Measurements from ENCODE around the gene ZNF573. TPM values are rescaled to one million over a fixed set of nuclear protein-coding genes. Genes with fewer than 3 reads are reported as not detected.

Gene ZNF573
- total and polyA plus RNA-seq, 2 experiments from 2014 or later: 4.4 to 8.1 TPM

DNA sequence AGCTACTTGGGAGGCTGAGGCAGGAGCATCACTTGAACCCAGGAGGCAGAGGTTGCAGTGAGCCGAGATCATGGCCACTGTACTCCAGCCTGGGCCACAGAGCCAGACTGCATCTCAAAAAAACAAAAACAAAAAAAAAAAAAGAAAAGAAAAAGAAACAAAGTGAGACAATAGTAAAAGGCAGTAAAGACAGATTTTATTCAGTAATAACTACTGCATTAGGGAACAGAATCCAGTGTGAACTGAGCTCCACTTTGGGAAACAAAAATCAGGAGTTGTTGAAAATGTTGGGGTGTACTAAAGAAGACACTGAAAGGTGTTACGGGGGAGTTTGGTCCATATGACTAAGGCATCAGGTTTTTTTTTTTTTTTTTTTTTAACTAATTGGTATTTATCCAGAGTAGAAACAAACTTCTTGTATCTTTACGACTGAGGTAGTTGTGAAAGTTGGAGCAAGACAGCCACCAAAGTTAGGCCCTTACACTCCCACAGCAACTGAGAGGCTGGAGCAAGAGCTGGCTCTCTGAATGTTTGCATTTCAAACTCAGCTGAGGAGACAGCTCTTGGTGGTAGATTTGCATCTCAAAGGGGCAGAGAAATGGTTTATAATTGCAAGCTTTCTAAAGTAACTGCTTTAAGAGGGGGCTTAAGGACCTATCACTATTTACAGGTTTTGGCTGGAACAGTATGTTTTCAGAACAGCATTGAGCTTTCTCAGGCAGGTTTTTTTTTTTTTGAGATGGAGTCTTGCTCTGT, 84.1 kb downstream of the ZNF573 start:
- no peak for TF ChIP-seq EZH2phosphoT487 (IDR thresholded peaks at IDR 0.05; ENCODE audit: low read depth, severe bottlenecking, unreplicated experiment)
- H3K36me3 ChIP-seq (replicated peaks; ENCODE audit: insufficient read depth, low read depth): peaks cover 13% of the 10 kb centered on the region
- H2AFZ ChIP-seq: no peak overlapping the region
- no peak overlapping the region for H3K4me3 ChIP-seq
- H3K4me2 ChIP-seq: no peak overlapping the region
- no peak overlapping the region for H3K27ac ChIP-seq
- H3K9me3 ChIP-seq (ENCODE audit: low read depth): peaks cover 6% of the 10 kb centered on the region
- DNase-seq (ENCODE audit: low spot score): no peak
- no peaks in the 10 kb centered on the region for H3K27me3 ChIP-seq
- 88% methylated on average over 3 of the region's 3 CpGs for WGBS (ENCODE audit: low lambda C conversion rate, missing lambda C conversion rate)
- no peaks in the 10 kb centered on the region for H3K4me1 ChIP-seq (ENCODE audit: insufficient read depth)
- H3K9me2 ChIP-seq (replicated peaks; ENCODE audit: insufficient read depth): no peaks in the 10 kb centered on the region
- H4K20me1 ChIP-seq (ENCODE audit: insufficient read depth, poor library complexity, severe bottlenecking): no peaks in the 10 kb centered on the region
- H3K79me2 ChIP-seq: peaks cover 5% of the 10 kb centered on the region

DNA sequence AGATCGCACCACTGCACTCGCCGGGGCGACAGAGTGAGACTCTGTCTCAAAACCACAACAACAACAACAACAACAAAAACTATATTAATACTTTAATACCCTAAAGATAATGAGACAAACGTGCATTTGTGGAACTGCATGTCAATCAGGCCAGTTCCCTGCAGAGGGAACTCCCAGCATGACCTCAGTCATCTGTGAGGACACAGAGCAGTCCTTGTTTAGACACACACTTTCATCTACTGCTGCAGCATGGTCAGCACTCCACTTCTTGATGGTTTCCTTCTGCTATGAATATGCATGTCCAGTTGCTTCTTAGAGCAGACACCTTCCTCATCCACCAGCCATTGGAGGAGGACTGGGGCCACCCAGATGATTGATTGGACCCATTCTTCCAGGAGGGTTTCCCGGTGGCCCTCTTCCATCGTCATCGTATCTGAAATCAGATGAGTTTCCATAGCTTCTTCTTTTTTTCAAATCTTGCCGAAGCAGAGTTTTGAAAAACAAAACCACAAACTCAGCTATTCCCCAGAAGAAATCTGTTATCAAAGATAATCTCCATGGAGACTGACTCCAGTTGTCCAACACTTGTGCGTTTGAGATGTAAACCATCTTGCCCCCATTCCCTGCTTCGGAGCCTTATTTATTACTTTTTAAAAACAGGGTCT, 86.3 kb downstream of the ZNF573 start:
- H4K20me1 ChIP-seq (ENCODE audit: insufficient read depth, poor library complexity, severe bottlenecking): no peaks in the 10 kb centered on the region
- H3K36me3 ChIP-seq (replicated peaks; ENCODE audit: insufficient read depth, low read depth): no peaks in the 10 kb centered on the region
- H2AFZ ChIP-seq: no peak overlapping the region
- 79% methylated on average over 11 of the region's 11 CpGs for WGBS (ENCODE audit: low lambda C conversion rate, missing lambda C conversion rate)
- no peaks in the 10 kb centered on the region for H3K9me3 ChIP-seq (ENCODE audit: low read depth)
- no peaks in the 10 kb centered on the region for H3K27me3 ChIP-seq
- H3K4me1 ChIP-seq (ENCODE audit: insufficient read depth): no peaks in the 10 kb centered on the region
- no peak for DNase-seq (ENCODE audit: low spot score)
- peak overlapping the region; percentile 82 for H3K4me2 ChIP-seq
- TF ChIP-seq, protein P1, sequence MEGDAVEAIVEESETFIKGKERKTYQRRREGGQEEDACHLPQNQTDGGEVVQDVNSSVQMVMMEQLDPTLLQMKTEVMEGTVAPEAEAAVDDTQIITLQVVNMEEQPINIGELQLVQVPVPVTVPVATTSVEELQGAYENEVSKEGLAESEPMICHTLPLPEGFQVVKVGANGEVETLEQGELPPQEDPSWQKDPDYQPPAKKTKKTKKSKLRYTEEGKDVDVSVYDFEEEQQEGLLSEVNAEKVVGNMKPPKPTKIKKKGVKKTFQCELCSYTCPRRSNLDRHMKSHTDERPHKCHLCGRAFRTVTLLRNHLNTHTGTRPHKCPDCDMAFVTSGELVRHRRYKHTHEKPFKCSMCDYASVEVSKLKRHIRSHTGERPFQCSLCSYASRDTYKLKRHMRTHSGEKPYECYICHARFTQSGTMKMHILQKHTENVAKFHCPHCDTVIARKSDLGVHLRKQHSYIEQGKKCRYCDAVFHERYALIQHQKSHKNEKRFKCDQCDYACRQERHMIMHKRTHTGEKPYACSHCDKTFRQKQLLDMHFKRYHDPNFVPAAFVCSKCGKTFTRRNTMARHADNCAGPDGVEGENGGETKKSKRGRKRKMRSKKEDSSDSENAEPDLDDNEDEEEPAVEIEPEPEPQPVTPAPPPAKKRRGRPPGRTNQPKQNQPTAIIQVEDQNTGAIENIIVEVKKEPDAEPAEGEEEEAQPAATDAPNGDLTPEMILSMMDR (IDR thresholded peaks at IDR 0.05; ENCODE audit: poor library complexity): no peak
- TF ChIP-seq EZH2phosphoT487 (IDR thresholded peaks at IDR 0.05; ENCODE audit: low read depth, severe bottlenecking, unreplicated experiment) (no peak), EZH2 (IDR thresholded peaks at IDR 0.05; ENCODE audit: borderline replicate concordance) (no peak)
- H3K27ac ChIP-seq: no peak overlapping the region
- peaks cover 5% of the 10 kb centered on the region for H3K79me2 ChIP-seq
- no peak overlapping the region for H3K4me3 ChIP-seq
- H3K9me2 ChIP-seq (replicated peaks; ENCODE audit: insufficient read depth): no peaks in the 10 kb centered on the region

DNA sequence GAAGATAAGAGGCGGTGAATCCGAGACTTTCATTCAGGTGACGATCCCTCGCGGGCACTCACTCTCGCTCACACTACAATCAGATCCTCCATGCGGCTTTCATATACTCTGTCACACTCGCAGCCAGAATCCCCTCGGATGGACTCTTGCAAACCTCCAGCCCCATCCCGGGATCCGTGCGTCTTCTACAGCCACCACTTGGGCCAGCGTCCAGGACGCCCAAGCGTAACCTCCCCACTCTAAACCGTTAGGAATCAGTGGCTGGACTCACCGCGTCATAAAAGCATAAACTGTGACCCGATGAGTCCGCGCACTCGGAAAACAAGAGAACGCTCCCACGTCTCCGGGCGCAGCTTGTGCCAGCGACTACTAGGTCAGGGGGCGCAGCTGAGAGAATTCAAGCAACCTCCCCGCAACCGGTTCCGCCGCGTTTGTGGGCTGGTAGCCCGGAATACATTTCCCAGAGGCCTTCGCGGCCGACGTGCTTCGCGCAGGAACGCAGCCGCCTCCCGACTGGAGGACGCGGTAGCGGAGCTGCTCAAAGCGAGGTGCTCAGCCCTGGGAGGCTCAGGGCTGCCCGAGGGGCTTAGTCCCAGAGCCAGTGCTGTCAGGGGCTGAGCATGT, 87.4 kb downstream of the ZNF573 start:
- peak overlapping the region; percentile 37 for H3K4me3 ChIP-seq
- H3K9me3 ChIP-seq (ENCODE audit: low read depth): no peaks in the 10 kb centered on the region
- H4K20me1 ChIP-seq (ENCODE audit: insufficient read depth, poor library complexity, severe bottlenecking): no peaks in the 10 kb centered on the region
- no peaks in the 10 kb centered on the region for H3K4me1 ChIP-seq (ENCODE audit: insufficient read depth)
- H2AFZ ChIP-seq: peak overlapping the region; percentile 85
- H3K9me2 ChIP-seq (replicated peaks; ENCODE audit: insufficient read depth): no peaks in the 10 kb centered on the region
- H3K36me3 ChIP-seq (replicated peaks; ENCODE audit: insufficient read depth, low read depth): no peaks in the 10 kb centered on the region
- WGBS (ENCODE audit: low lambda C conversion rate, missing lambda C conversion rate): 2% methylated on average over 48 of the region's 48 CpGs
- DNase-seq (ENCODE audit: low spot score): peak; percentile 90
- H3K79me2 ChIP-seq: peaks cover 5% of the 10 kb centered on the region
- H3K27ac ChIP-seq: peak overlapping the region; percentile 67
- TF ChIP-seq, protein P1 (IDR thresholded peaks at IDR 0.05; ENCODE audit: poor library complexity): no peak
- TF ChIP-seq EZH2 (IDR thresholded peaks at IDR 0.05; ENCODE audit: borderline replicate concordance) (no peak), EZH2phosphoT487 (IDR thresholded peaks at IDR 0.05; ENCODE audit: low read depth, severe bottlenecking, unreplicated experiment) (no peak)
- H3K4me2 ChIP-seq: peak overlapping the region; percentile 82
- no peaks in the 10 kb centered on the region for H3K27me3 ChIP-seq

Small RNA genes lying within 50 kb of the gene (small RNA-seq; reads per million reads assigned to genes)
- not detected for gene SELENOKP1

Other genes with a start within 250 kb of the ZNF573 start
- gene ZNF571, start 184.8 kb downstream of the ZNF573 start, total RNA-seq: 5.6 and 5.7 TPM in 2 replicates
- gene ZNF571, start 184.8 kb downstream of the ZNF573 start, polyA plus RNA-seq: 1.5 and 3.6 TPM in 2 replicates
- gene ZNF540, start 184.7 kb downstream of the ZNF573 start, total RNA-seq: 0.76 and 1.7 TPM in 2 replicates
- gene ZNF540, start 184.7 kb downstream of the ZNF573 start, polyA plus RNA-seq: 1.3 and 1.9 TPM in 2 replicates
- gene ZFP30, start 124.1 kb downstream of the ZNF573 start, total RNA-seq: 12.0 and 19.0 TPM in 2 replicates
- gene ZFP30, start 124.1 kb downstream of the ZNF573 start, polyA plus RNA-seq: 2.6 and 3.2 TPM in 2 replicates
- gene ZNF607, start 59.8 kb downstream of the ZNF573 start, total RNA-seq: 4.7 and 4.8 TPM in 2 replicates
- gene ZNF607, start 59.8 kb downstream of the ZNF573 start, polyA plus RNA-seq: 2.3 and 2.8 TPM in 2 replicates
- not detected in 2 replicates for gene WDR87, start 127.0 kb upstream of the ZNF573 start, total RNA-seq
- 0.11 TPM in 1 of 2 replicates, not detected in the other for gene WDR87, start 127.0 kb upstream of the ZNF573 start, polyA plus RNA-seq
- 14.2 and 23.3 TPM in 2 replicates for gene SIPA1L3, start 127.6 kb upstream of the ZNF573 start, total RNA-seq
- 13.7 and 15.6 TPM in 2 replicates for gene SIPA1L3, start 127.6 kb upstream of the ZNF573 start, polyA plus RNA-seq

Data from hepatocyte (in vitro differentiated cells).